Tongue (tissue), 2 donors: ENCODE data around the gene ATP10D. TPM values are rescaled to one million over a fixed set of nuclear protein-coding genes. Genes with fewer than 3 reads are reported as not detected.

ENCODE experiments used
- DNase-seq: peaks from one replicate; pipeline ENCODE4 v3.0.0-alpha.2; 2015
- total RNA-seq: library from RNA; depleted of rRNA; stranded (reverse); fragments of >200 nt; gene quantifications from one replicate; pipeline ENCODE4 v1.2.3, GENCODE V29; 2014

ATP10D gene
- total RNA-seq, 1 donor from 2014 or later = 27.8 TPM

DNA sequence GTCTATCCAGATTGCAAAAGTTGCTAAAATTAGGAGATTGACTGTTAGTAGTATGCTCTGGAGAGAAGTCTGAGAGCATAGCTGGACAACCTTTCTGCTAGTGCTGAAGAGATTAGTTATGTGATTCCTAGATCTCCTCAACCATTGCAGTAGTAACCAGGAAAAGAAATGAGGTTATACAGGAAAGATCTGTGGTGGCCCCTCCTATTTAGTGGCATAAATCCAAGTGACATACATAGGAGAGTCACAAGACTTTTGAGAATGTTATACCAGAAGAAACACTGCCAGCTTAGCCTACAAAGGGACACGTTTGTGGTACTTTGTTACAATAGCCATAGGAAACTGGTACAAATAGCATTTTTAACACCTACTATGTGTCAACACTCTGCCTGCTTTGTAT, 105.2 kb downstream of the ATP10D start:
- DNase-seq = no peak

- DNase-seq = no peak
Measured at GRCh38 chr4:47597696-47598095, 112.6 kb downstream of the ATP10D start.

DNA sequence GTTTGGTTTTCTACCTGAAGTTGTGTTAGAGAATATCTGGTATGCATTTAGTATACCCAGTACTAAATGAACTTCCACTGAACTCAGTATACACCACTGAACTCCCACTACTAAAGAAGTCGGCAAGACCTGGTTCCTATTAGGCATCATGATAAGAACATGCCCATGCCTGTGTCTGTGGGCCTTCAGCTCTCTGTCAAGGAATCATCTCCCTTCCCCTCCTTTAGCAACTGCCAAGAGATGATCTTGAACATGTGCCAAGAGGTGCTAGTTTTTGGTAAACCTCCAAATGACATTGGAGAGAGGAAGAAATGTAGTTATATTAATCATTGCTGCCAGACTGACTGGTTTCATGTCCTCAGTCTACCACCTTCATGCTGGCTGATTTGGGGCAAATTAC, 113.2 kb downstream of the ATP10D start:
- no peak for DNase-seq

DNA sequence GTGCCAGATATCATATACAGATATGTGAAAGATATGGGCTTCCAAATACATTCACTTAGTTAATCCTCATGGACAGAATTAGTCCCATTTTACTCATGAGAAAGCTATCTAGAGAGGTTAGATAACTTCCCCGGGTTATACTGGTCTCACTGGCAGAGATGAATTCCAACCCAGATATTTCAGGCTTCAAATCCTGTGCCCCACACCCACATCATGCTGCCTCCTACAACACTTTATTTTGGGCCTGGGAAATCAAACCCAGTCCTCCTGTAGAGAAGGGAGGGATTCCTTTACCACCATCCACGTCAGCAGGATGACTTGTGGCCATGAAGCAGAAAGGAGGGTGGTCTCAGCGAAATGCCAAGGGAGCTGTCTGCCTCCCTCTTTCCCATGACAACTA, 113.8 kb downstream of the ATP10D start:
- no peak for DNase-seq

DNA sequence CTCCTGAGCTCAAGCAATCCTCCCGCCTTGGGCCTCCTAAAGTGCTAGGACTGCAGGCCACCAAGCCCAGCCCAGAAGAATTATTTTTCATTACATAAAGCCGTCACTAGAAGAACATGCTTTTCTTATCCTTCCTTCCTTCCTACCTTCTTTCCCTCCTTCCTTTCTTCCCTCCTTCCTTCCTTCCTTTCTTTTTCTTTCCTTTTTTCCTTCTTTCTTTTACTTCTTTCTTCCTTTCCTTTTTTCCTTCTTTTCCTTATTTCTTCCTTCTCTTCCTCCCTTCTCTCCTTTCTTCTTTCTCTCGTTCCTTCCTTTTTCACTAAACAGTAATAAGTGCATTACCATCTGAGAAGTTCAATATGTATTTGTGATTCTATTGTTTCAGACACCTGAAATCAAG, 121.4 kb downstream of the ATP10D start:
- DNase-seq = no peak

DNA sequence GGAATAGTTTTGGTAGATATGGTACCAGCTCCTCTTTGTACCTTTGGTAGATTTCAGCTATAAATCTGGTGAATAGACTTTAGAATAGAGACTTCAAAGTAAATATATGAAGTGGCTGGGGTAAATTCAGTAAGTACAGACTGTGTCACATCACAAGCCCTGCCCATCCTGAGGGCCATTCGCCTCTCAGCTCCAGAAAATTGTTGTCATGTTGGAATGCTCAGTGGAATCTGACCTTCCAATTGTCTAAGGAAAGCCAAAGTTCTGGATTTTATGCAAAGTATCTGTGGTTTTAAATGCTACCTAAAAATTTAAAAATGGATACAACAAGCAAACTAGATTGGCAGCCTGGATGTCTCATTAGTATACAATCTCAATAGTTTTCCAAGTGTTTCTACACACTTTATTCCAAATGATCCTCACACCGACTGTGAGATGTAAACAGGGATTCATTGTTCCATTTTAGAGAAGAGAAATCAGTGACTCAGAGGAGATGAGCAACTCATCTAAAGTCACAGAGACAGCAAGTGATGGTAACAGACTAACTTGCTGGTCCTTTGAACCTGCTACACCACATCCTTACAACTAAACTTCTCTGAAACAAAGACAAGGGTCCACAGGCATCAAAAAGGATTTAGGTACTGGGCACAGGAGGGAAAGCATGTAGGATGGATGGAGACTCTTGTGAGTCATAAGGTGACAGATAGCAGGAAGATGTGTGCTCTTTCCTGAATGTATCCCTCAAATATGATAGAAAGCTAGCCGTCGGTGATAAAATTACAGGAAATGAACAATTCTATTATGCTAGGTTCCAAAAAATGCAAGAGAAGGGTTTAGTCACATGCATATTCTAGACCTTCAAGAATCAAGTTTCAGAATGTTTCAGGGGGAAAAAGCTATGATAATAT, 127.3 kb downstream of the ATP10D start:
- no peak for DNase-seq

- DNase-seq = no peak
Measured at GRCh38 chr4:47615385-47615784, 130.3 kb downstream of the ATP10D start.

DNA sequence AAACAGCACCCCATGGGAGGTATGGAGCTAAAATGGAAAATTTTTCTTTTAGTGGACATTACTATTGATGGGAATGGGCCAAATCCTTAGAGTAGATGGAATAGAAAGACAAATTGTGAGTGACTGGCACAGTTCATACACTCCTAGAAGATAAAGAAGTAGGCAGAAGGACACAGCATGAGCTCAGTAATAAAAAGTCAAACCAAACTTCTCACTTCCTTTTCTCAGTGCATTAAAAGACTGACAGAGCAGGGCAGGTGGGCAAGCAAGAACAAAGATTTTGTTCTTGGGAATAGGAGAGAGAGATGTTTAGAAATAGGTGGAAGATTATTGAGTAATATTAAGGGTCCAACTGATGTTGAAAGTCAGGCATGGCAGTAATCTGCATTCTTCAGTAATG, 132.5 kb downstream of the ATP10D start:
- DNase-seq = no peak

DNA sequence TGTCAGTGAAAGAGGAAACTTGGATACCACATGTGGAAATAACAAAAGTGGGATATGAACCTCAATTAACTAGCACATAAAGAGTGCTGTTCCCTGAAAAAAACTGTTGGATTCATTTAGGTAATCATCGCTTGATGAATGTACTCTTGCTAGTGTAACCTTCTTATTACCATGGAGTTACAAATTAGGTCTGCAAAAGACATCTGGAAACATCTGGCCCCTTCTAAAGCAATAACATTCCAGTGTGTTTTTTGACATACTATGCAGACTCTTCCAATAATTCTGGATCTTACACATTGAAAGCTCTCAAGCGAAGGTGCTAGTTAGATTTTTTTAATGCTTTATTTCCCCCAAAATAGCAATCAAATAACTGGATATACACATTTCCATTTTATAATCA, 134.6 kb downstream of the ATP10D start:
- DNase-seq = peak; percentile 22

DNA sequence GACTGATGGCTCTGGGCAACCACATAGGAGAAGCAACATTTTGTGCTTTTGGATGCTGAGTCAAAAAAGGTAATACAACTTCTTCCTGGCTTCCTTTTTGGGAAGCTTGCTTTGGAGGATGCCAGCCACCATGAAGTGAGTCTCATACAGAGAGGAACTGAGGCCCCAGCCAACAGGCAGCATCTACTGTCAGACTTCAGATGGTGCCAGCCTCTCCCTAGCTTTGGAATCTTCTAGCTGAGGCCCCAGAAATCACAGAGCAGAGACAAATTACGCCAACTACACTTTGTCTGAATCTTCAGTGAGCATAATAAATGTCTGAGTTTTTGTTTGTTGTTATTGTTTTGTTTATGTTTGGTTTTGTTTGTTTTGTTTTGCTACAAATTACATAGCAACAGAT, 136.1 kb downstream of the ATP10D start:
- DNase-seq = no peak

DNA sequence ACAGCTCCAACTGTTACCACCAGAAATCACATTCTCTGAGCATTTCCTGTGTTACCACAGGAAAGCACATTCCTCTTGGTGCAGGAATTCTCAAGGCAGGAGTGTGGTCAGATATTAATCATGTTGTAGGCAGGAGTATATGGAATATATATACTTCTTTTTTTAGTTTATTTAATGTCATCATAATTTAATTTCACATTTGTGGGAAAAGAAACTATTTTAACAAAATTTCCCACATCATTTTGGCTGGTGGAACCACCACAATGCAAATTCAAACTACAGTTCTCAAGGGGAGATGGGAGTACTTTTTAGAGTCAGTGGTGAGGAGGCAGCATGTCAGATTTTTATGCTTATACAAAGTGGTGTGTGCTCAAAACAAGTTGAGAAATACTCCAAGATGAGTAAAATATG, 139.0 kb downstream of the ATP10D start:
- no peak for DNase-seq

GRCh38 chr4:47631161-47631560, 146.1 kb downstream of the ATP10D start:
- DNase-seq = no peak

DNA sequence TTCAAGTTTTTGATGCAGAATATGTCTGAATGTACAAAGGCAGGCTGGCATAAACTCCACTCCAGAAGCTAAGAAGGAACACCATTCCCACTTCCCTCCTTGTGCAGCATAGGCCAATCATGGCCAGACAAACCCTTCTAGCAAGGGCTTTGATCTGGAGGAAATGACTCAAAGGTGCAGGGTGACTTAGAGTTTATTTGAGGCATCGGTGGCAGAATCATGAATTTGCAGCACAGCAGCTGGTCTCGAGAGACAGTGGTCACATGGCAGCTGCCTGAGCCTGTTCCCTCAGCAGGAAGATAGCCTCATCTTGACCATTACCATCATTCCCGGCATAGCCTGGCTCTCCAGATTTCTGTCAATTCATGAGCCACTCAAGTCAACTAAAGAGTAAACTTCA, 154.5 kb downstream of the ATP10D start:
- no peak for DNase-seq

DNA sequence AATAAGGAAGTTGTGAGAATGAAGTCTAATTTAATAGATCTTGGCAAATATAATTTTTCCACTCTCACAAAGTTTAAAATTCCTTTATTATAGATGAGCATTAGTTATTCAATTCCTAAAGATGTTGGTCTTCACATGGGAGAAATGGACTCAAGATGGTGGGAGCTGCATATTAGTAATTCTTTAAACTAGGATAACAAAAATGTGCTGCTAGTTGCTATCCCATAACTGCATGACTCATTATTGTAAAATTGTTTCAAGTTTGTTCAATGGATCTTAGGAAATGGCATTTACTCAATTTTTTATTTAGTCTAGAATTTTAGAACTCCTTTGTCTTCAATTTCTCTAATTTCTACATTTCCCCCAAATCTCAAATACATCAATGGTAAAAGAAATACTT, 155.8 kb downstream of the ATP10D start:
- no peak for DNase-seq

DNA sequence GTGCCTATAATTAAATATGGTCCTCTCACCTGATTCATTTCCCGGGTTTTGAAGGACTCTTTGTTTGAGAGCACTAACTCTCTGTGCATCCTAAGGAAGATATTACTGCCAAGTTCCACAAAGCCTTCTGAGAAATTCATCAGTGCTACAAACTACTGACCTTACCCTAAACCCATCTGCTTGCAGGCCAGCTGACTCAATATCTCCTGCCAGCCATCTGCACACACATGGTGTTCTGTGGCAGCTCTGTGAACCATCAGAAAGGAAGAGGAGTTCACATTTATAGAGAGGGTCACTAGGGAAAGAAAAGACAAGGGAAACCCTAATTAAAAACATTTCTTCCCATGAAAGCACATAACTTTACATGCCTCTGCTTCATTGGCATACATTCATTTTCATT, 156.7 kb downstream of the ATP10D start:
- peak; percentile 38 for DNase-seq

GRCh38 chr4:47642191-47642830, 157.2 kb downstream of the ATP10D start:
- no peak for DNase-seq

Other genes starting within 250 kb of the ATP10D start
- gene COMMD8, start 21.6 kb upstream of the ATP10D start, total RNA-seq = 15.9 TPM